Measurements from ENCODE around the gene SERPINB5.

SERPINB5 gene

GRCh38 chr18:63468575-63468974 is 8.2 kb upstream of the SERPINB5 start:
- H4K20me1 ChIP-seq (ENCODE audit: control insufficient read depth, insufficient read depth, low read depth, low read length), result no peaks in the 10 kb centered on the region
- no peaks in the 10 kb centered on the region for H3K9me3 ChIP-seq (ENCODE audit: control insufficient read depth, insufficient read depth, low read length)
- TF ChIP-seq CTCF (IDR thresholded peaks at IDR 0.05; ENCODE audit: low read depth, low read length, poor library complexity, severe bottlenecking) (no peak), EZH2phosphoT487 (IDR thresholded peaks at IDR 0.05; ENCODE audit: borderline replicate concordance, low read length) (no peak)
- no peak overlapping the region for H3K27ac ChIP-seq (ENCODE audit: low read depth, low read length)
- H3K79me2 ChIP-seq (ENCODE audit: control insufficient read depth, low read length), result no peaks in the 10 kb centered on the region
- no peaks in the 10 kb centered on the region for H3K4me1 ChIP-seq (ENCODE audit: control insufficient read depth, low read length)
- no peaks in the 10 kb centered on the region for H3K36me3 ChIP-seq (ENCODE audit: control insufficient read depth, low read length)
- H3K4me2 ChIP-seq (ENCODE audit: low read length), result no peak overlapping the region
- no peak overlapping the region for H3K4me3 ChIP-seq (ENCODE audit: low read length)
- H3F3A ChIP-seq (ENCODE audit: control insufficient read depth, insufficient read depth), result no peaks in the 10 kb centered on the region
- H3K27me3 ChIP-seq (ENCODE audit: control insufficient read depth, low read length), result peaks cover 12% of the 10 kb centered on the region; the same call in 1 of the 2 replicates
- H3K9me2 ChIP-seq (replicated peaks; ENCODE audit: control insufficient read depth, low read length), result no peaks in the 10 kb centered on the region

GRCh38 chr18:63470751-63471150 is 6.0 kb upstream of the SERPINB5 start:
- H3K4me2 ChIP-seq (ENCODE audit: low read length), result no peak overlapping the region
- TF ChIP-seq CTCF (IDR thresholded peaks at IDR 0.05; ENCODE audit: low read depth, low read length, poor library complexity, severe bottlenecking) (no peak), EZH2phosphoT487 (IDR thresholded peaks at IDR 0.05; ENCODE audit: borderline replicate concordance, low read length) (no peak)
- no peak overlapping the region for H3K4me3 ChIP-seq (ENCODE audit: low read length)
- no peaks in the 10 kb centered on the region for H3K36me3 ChIP-seq (ENCODE audit: control insufficient read depth, low read length)
- H3K4me1 ChIP-seq (ENCODE audit: control insufficient read depth, low read length), result no peaks in the 10 kb centered on the region
- no peaks in the 10 kb centered on the region for H3K9me2 ChIP-seq (replicated peaks; ENCODE audit: control insufficient read depth, low read length)
- no peaks in the 10 kb centered on the region for H3K79me2 ChIP-seq (ENCODE audit: control insufficient read depth, low read length)
- H3K27me3 ChIP-seq (ENCODE audit: control insufficient read depth, low read length), result peaks cover 14% of the 10 kb centered on the region
- H3K9me3 ChIP-seq (ENCODE audit: control insufficient read depth, insufficient read depth, low read length), result no peaks in the 10 kb centered on the region
- no peaks in the 10 kb centered on the region for H3F3A ChIP-seq (ENCODE audit: control insufficient read depth, insufficient read depth)
- no peak overlapping the region for H3K27ac ChIP-seq (ENCODE audit: low read depth, low read length)
- no peaks in the 10 kb centered on the region for H4K20me1 ChIP-seq (ENCODE audit: control insufficient read depth, insufficient read depth, low read depth, low read length)

GRCh38 chr18:63472380-63472779 is 4.4 kb upstream of the SERPINB5 start:
- Histone ChIP-seq H3K36me3 (ENCODE audit: control insufficient read depth, low read length) (no peaks in the 10 kb centered on the region), H3K27ac (ENCODE audit: low read depth, low read length) (no peak overlapping the region), H3F3A (ENCODE audit: control insufficient read depth, insufficient read depth) (no peaks in the 10 kb centered on the region), H3K4me1 (ENCODE audit: control insufficient read depth, low read length) (no peaks in the 10 kb centered on the region), H3K9me3 (ENCODE audit: control insufficient read depth, insufficient read depth, low read length) (no peaks in the 10 kb centered on the region), H3K79me2 (ENCODE audit: control insufficient read depth, low read length) (no peaks in the 10 kb centered on the region), H3K9me2 (replicated peaks; ENCODE audit: control insufficient read depth, low read length) (no peaks in the 10 kb centered on the region), H4K20me1 (ENCODE audit: control insufficient read depth, insufficient read depth, low read depth, low read length) (no peaks in the 10 kb centered on the region), H3K27me3 (ENCODE audit: control insufficient read depth, low read length) (peaks cover 11% of the 10 kb centered on the region), H3K4me2 (ENCODE audit: low read length) (no peak overlapping the region), H3K4me3 (ENCODE audit: low read length) (no peak overlapping the region)
- TF ChIP-seq CTCF (IDR thresholded peaks at IDR 0.05; ENCODE audit: low read depth, low read length, poor library complexity, severe bottlenecking), result no peak
- TF ChIP-seq EZH2phosphoT487 (IDR thresholded peaks at IDR 0.05; ENCODE audit: borderline replicate concordance, low read length), result no peak

GRCh38 chr18:63477200-63477599 is 442 bp downstream of the SERPINB5 start:
- TF ChIP-seq CTCF (IDR thresholded peaks at IDR 0.05; ENCODE audit: low read depth, low read length, poor library complexity, severe bottlenecking) (no peak), EZH2phosphoT487 (IDR thresholded peaks at IDR 0.05; ENCODE audit: borderline replicate concordance, low read length) (no peak)
- peaks cover 25% of the 10 kb centered on the region for H3K27me3 ChIP-seq (ENCODE audit: control insufficient read depth, low read length)
- no peak overlapping the region for H3K4me3 ChIP-seq (ENCODE audit: low read length)
- H3F3A ChIP-seq (ENCODE audit: control insufficient read depth, insufficient read depth), result no peaks in the 10 kb centered on the region
- H3K79me2 ChIP-seq (ENCODE audit: control insufficient read depth, low read length), result no peaks in the 10 kb centered on the region
- H3K4me1 ChIP-seq (ENCODE audit: control insufficient read depth, low read length), result no peaks in the 10 kb centered on the region
- H4K20me1 ChIP-seq (ENCODE audit: control insufficient read depth, insufficient read depth, low read depth, low read length), result no peaks in the 10 kb centered on the region
- no peaks in the 10 kb centered on the region for H3K36me3 ChIP-seq (ENCODE audit: control insufficient read depth, low read length)
- H3K9me3 ChIP-seq (ENCODE audit: control insufficient read depth, insufficient read depth, low read length), result no peaks in the 10 kb centered on the region
- H3K27ac ChIP-seq (ENCODE audit: low read depth, low read length), result no peak overlapping the region
- H3K4me2 ChIP-seq (ENCODE audit: low read length), result no peak overlapping the region
- no peaks in the 10 kb centered on the region for H3K9me2 ChIP-seq (replicated peaks; ENCODE audit: control insufficient read depth, low read length)

Data from DOHH2 (cell line).